PC-9 (cell line): Measurements from ENCODE around the gene TEX53. TPM values are rescaled to one million over a fixed set of nuclear protein-coding genes. Genes with fewer than 3 reads are reported as not detected.

Source experiments
- BruUV-seq: library from RNA; stranded (reverse); fragments of 400-500 nt; replicated peaks from 2 replicates; lab custom pipeline; 2021; lab: Mats Ljungman, UMichigan
- CTCF ChIA-PET: fragments of 300-600 bp; sonication (Branson Sonifier 250); formaldehyde crosslinking; loops from one replicate; lab custom pipeline; 2022; ENCODE audit warnings: antibody characterized with exemption; lab: Charles Lee
- POLR2A ChIA-PET: fragments of 300-600 bp; sonication (Branson Sonifier 250); formaldehyde crosslinking; loops from one replicate; lab custom pipeline; 2022; ENCODE audit warnings: antibody characterized with exemption; ENCODE audit not compliant: unreplicated experiment; lab: Charles Lee
- DNase-seq, 2 experiments: peaks; one replicate each; pipeline versions ENCODE4 v3.0.0 to v3.0.0-alpha.2; 2015 to 2022; ENCODE audit warnings: mixed read lengths in 1 of 2
- H2AFZ ChIP-seq: fragments of 200-600 bp; sonication (generic); 2 replicates; pipeline ENCODE4 v1.8.1; 2017; ENCODE audit warnings: antibody characterized with exemption
- H3F3A ChIP-seq: fragments of 200-600 bp; sonication (generic); 2 replicates; pipeline ENCODE4 v1.8.1; 2017; ENCODE audit warnings: antibody characterized with exemption, mild to moderate bottlenecking, low read depth; ENCODE audit not compliant: insufficient read depth
- H3K27ac ChIP-seq: fragments of 200-600 bp; sonication (generic); 2 replicates; pipeline ENCODE4 v1.6.1; 2016; ENCODE audit warnings: mixed run types
- H3K27me3 ChIP-seq: fragments of 200-600 bp; sonication (generic); 2 replicates; pipeline ENCODE4 v1.6.1; 2016; ENCODE audit warnings: low read depth, mixed run types; ENCODE audit not compliant: insufficient read depth
- H3K36me3 ChIP-seq: fragments of 200-600 bp; sonication (generic); 2 replicates; pipeline ENCODE4 v1.6.1; 2016; ENCODE audit warnings: low read depth, mixed run types
- H3K4me1 ChIP-seq: fragments of 200-600 bp; sonication (generic); replicated peaks from 2 replicates; pipeline ENCODE4 v1.6.1; 2016; ENCODE audit warnings: mixed run types; ENCODE audit not compliant: insufficient read depth
- H3K4me2 ChIP-seq: fragments of 200-600 bp; sonication (generic); 2 replicates; pipeline ENCODE4 v1.6.1; 2017; ENCODE audit warnings: mixed run types
- H3K4me3 ChIP-seq: fragments of 200-600 bp; sonication (generic); 2 replicates; pipeline ENCODE4 v1.6.1; 2016; ENCODE audit warnings: mixed run types
- H3K79me2 ChIP-seq: fragments of 200-600 bp; sonication (generic); 2 replicates; pipeline ENCODE4 v1.6.1; 2017; ENCODE audit warnings: low read depth, mixed run types
- H3K9me2 ChIP-seq: fragments of 200-600 bp; sonication (generic); 2 replicates; pipeline ENCODE4 v1.8.1; 2017; ENCODE audit warnings: mild to moderate bottlenecking; ENCODE audit not compliant: insufficient read depth
- H3K9me3 ChIP-seq: fragments of 200-600 bp; sonication (generic); 2 replicates; pipeline ENCODE4 v1.8.1; 2016; ENCODE audit warnings: low read depth; ENCODE audit not compliant: insufficient read depth
- H4K20me1 ChIP-seq: fragments of 200-600 bp; sonication (generic); 2 replicates; pipeline ENCODE4 v1.8.1; 2017; ENCODE audit not compliant: insufficient read depth
- CTCF ChIP-seq: fragments of 200-600 bp; sonication (generic); conservative IDR thresholded peaks from 2 replicates; pipeline ENCODE4 v1.6.1; 2017; ENCODE audit warnings: mixed run types, antibody characterized with exemption, mild to moderate bottlenecking, moderate library complexity
- EZH2 ChIP-seq: fragments of 200-600 bp; sonication (generic); IDR thresholded peaks from 2 replicates; pipeline ENCODE4 v1.8.0; 2017; ENCODE audit warnings: antibody characterized with exemption, low read depth
- intact Hi-C: fragments of 100-400 bp; cut with micrococcal nuclease; formaldehyde crosslinking; loops from one replicate; pipeline ENCODE4 v1.10.0; 2022; ENCODE audit not compliant: unreplicated experiment
- total RNA-seq: library from RNA; stranded (reverse); gene quantifications from 2 replicates; pipeline ENCODE4 v1.2.3, GENCODE V29; 2021

Gene TEX53
- total RNA-seq, 1 experiment from 2014 or later = not detected

- H4K20me1 ChIP-seq = no peaks in the 10 kb centered on the region
- TF ChIP-seq EZH2 = no peak
- no peaks in the 10 kb centered on the region for H3F3A ChIP-seq
- no peaks in the 10 kb centered on the region for H3K36me3 ChIP-seq
- H3K27ac ChIP-seq = no peak overlapping the region
- no peak for DNase-seq
- ChIA-PET CTCF (interaction anchor here (0.7 kb wide), 1 partner anchor 422 kb away, joined by 3 read pairs; no protein-coding TSS in a partner anchor), POLR2A (no interaction called here)
- no peaks in the 10 kb centered on the region for H3K27me3 ChIP-seq
- no peak overlapping the region for H3K4me3 ChIP-seq
- peaks cover 24% of the 10 kb centered on the region for H3K4me1 ChIP-seq
- no TSS peak for BruUV-seq
- H3K4me2 ChIP-seq = no peak overlapping the region
- no peaks in the 10 kb centered on the region for H3K9me2 ChIP-seq
- no peaks in the 10 kb centered on the region for H3K9me3 ChIP-seq
- no peak overlapping the region for H2AFZ ChIP-seq
- no peaks in the 10 kb centered on the region for H3K79me2 ChIP-seq
- intact Hi-C loops = no loop called here
These were observed 21.2 kb upstream of the TEX53 start for GRCh38 chr9:114678795-114679194.

- Histone ChIP-seq H3K79me2 (no peaks in the 10 kb centered on the region), H3K4me1 (peaks cover 24% of the 10 kb centered on the region), H3K9me2 (no peaks in the 10 kb centered on the region), H3F3A (no peaks in the 10 kb centered on the region), H3K27me3 (no peaks in the 10 kb centered on the region), H4K20me1 (no peaks in the 10 kb centered on the region), H3K4me2 (no peak overlapping the region), H3K36me3 (no peaks in the 10 kb centered on the region), H3K4me3 (no peak overlapping the region), H3K9me3 (no peaks in the 10 kb centered on the region), H2AFZ (no peak overlapping the region), H3K27ac (no peak overlapping the region)
- no peak for DNase-seq
- BruUV-seq = no TSS peak
- TF ChIP-seq CTCF (no peak), EZH2 (no peak)
- ChIA-PET POLR2A (no interaction called here), CTCF (interaction anchor here (0.6 kb wide), 1 partner anchor 235 kb away, joined by 5 read pairs; no protein-coding TSS in a partner anchor)
- intact Hi-C loops = no loop called here
These were observed 20.5 kb upstream of the TEX53 start for GRCh38 chr9:114678130-114678529.

GRCh38 chr9:114677418-114677817, 19.8 kb upstream of the TEX53 start:
- H3K27me3 ChIP-seq = no peaks in the 10 kb centered on the region
- ChIA-PET POLR2A (interaction anchor here (0.6 to 0.7 kb wide), 5 partner anchors 129 to 1999 kb away, joined by 3 to 6 read pairs (median 4); partner anchors contain the start of gene TNFSF15), CTCF (interaction anchor here (0.6 to 0.9 kb wide), 4 partner anchors 78 to 1058 kb away, joined by 3 to 6 read pairs (median 4); no protein-coding TSS in a partner anchor)
- H3K4me2 ChIP-seq = peak overlapping the region; percentile 57
- no peaks in the 10 kb centered on the region for H3K9me2 ChIP-seq
- H3K4me3 ChIP-seq = peak overlapping the region; percentile 30; the same call in 1 of the 2 replicates
- peak overlapping the region; percentile 78 for H3K27ac ChIP-seq
- no peaks in the 10 kb centered on the region for H3F3A ChIP-seq
- H3K79me2 ChIP-seq = no peaks in the 10 kb centered on the region
- BruUV-seq = no TSS peak
- H3K4me1 ChIP-seq = peaks cover 24% of the 10 kb centered on the region
- intact Hi-C loops = no loop called here
- H3K36me3 ChIP-seq = no peaks in the 10 kb centered on the region
- H3K9me3 ChIP-seq = no peaks in the 10 kb centered on the region
- H4K20me1 ChIP-seq = no peaks in the 10 kb centered on the region
- no peak overlapping the region for H2AFZ ChIP-seq
- TF ChIP-seq CTCF (no peak), EZH2 (no peak)
- peak; percentile 85 to 95 for DNase-seq
